OCI-LY7 (cell line): ENCODE data around the gene FAM174B. TPM values are rescaled to one million over a fixed set of nuclear protein-coding genes. Genes with fewer than 3 reads are reported as not detected.

ENCODE experiments used
- BruUV-seq: library from RNA; stranded (reverse); fragments of 400-500 nt; replicated peaks from 2 replicates; lab custom pipeline; 2021; lab: Mats Ljungman, UMichigan
- CTCF ChIA-PET: fragments of 300-600 bp; sonication (Branson Sonifier 250); formaldehyde crosslinking; loops from one replicate; lab custom pipeline; 2022; ENCODE audit warnings: antibody characterized with exemption; ENCODE audit not compliant: unreplicated experiment; lab: Charles Lee
- POLR2A ChIA-PET: fragments of 300-600 bp; sonication (Branson Sonifier 250); formaldehyde crosslinking; loops from one replicate; lab custom pipeline; 2022; ENCODE audit warnings: antibody characterized with exemption; lab: Charles Lee
- DNase-seq: peaks from one replicate; pipeline ENCODE4 v3.0.0-alpha.2; 2015; ENCODE audit warnings: low spot score
- H2AFZ ChIP-seq: fragments of 200-600 bp; sonication (generic), shearing (Covaris generic); 2 replicates; pipeline ENCODE4 v1.6.1; 2014; ENCODE audit warnings: mild to moderate bottlenecking, antibody characterized with exemption, low read length, moderate library complexity
- H3K27ac ChIP-seq: fragments of 200-600 bp; sonication (generic); 2 replicates; pipeline ENCODE4 v1.5.1; 2014; ENCODE audit warnings: mixed run types, low read depth, mild to moderate bottlenecking, moderate library complexity, low read length, inconsistent platforms; ENCODE audit not compliant: poor library complexity, severe bottlenecking
- H3K36me3 ChIP-seq: fragments of 200-600 bp; sonication (generic); 2 replicates; pipeline ENCODE4 v1.6.1; 2014; ENCODE audit warnings: mild to moderate bottlenecking, antibody characterized with exemption, low read length, moderate library complexity, mixed read lengths; ENCODE audit not compliant: insufficient read depth
- H3K4me1 ChIP-seq: fragments of 200-600 bp; sonication (generic); 2 replicates; pipeline ENCODE4 v1.5.1; 2014; ENCODE audit warnings: mild to moderate bottlenecking, low read length; ENCODE audit not compliant: insufficient read depth, poor library complexity, severe bottlenecking
- H3K4me2 ChIP-seq: fragments of 200-600 bp; sonication (generic); 2 replicates; pipeline ENCODE4 v1.6.1; 2014; ENCODE audit warnings: mild to moderate bottlenecking, low read length
- H3K4me3 ChIP-seq: fragments of 200-600 bp; sonication (generic); 2 replicates; pipeline ENCODE4 v1.5.1; 2014; ENCODE audit warnings: mild to moderate bottlenecking, low read depth, low read length; ENCODE audit not compliant: poor library complexity, severe bottlenecking
- H3K79me2 ChIP-seq: fragments of 200-600 bp; sonication (generic); 2 replicates; pipeline ENCODE4 v1.6.1; 2016; ENCODE audit warnings: low read depth, mild to moderate bottlenecking, low read length, moderate library complexity, mixed read lengths; ENCODE audit not compliant: insufficient read depth
- H3K9me2 ChIP-seq: fragments of 200-600 bp; sonication (generic); 2 replicates; pipeline ENCODE4 v1.6.1; 2016; ENCODE audit warnings: mild to moderate bottlenecking, low read length, mixed read lengths; ENCODE audit not compliant: insufficient read depth
- H3K9me3 ChIP-seq: fragments of 200-600 bp; sonication (generic); 2 replicates; pipeline ENCODE4 v1.6.1; 2014; ENCODE audit warnings: mild to moderate bottlenecking, mixed run types, low read length, mixed read lengths
- H4K20me1 ChIP-seq: fragments of 200-600 bp; sonication (generic); 2 replicates; pipeline ENCODE4 v1.6.1; 2014; ENCODE audit warnings: mild to moderate bottlenecking, antibody characterized with exemption, low read length, moderate library complexity, mixed read lengths; ENCODE audit not compliant: insufficient read depth
- EZH2phosphoT487 ChIP-seq: fragments of 200-600 bp; sonication (generic); IDR thresholded peaks from 2 replicates; pipeline ENCODE4 v1.6.1; 2018; ENCODE audit warnings: low read depth, borderline replicate concordance, mild to moderate bottlenecking, mixed run types, antibody characterized with exemption, low read length, moderate library complexity, mixed read lengths
- intact Hi-C: fragments of 100-400 bp; cut with micrococcal nuclease; formaldehyde crosslinking; loops from one replicate; pipeline ENCODE4 v1.10.0; 2022; ENCODE audit not compliant: unreplicated experiment
- total RNA-seq, 2 experiments: library from RNA; depleted of rRNA in 1 of 2; stranded (reverse); fragments of >200 nt in 1 of 2; shearing (Covaris generic) in 1 of 2; gene quantifications; 2 replicates each; pipeline ENCODE4 v1.2.3, GENCODE V29; 2014 to 2022
- TF ChIP-seq, protein P1 (sequence below): fragments of 200-600 bp; sonication (generic); conservative IDR thresholded peaks from 2 replicates; pipeline ENCODE4 v1.5.1; 2014; ENCODE audit warnings: mild to moderate bottlenecking, antibody characterized with exemption, low read length, moderate library complexity, mixed read lengths

The FAM174B gene
- total RNA-seq, 2 experiments from 2014 or later, result 1.3 to 24.4 TPM

- Histone ChIP-seq H3K79me2 (no peaks in the 10 kb centered on the region), H2AFZ (no peak overlapping the region), H3K36me3 (no peaks in the 10 kb centered on the region), H3K27ac (no peak overlapping the region), H3K4me1 (no peaks in the 10 kb centered on the region), H4K20me1 (no peaks in the 10 kb centered on the region), H3K4me2 (no peak overlapping the region), H3K9me3 (no peaks in the 10 kb centered on the region), H3K4me3 (no peak overlapping the region), H3K9me2 (no peaks in the 10 kb centered on the region)
- intact Hi-C loops, result no loop called here
- POLR2A ChIA-PET, result no interaction called here
- DNase-seq, result no peak
- BruUV-seq, result no TSS peak
- CTCF ChIA-PET, result no interaction called here
- TF ChIP-seq EZH2phosphoT487, result no peak
- TF ChIP-seq, protein P1, sequence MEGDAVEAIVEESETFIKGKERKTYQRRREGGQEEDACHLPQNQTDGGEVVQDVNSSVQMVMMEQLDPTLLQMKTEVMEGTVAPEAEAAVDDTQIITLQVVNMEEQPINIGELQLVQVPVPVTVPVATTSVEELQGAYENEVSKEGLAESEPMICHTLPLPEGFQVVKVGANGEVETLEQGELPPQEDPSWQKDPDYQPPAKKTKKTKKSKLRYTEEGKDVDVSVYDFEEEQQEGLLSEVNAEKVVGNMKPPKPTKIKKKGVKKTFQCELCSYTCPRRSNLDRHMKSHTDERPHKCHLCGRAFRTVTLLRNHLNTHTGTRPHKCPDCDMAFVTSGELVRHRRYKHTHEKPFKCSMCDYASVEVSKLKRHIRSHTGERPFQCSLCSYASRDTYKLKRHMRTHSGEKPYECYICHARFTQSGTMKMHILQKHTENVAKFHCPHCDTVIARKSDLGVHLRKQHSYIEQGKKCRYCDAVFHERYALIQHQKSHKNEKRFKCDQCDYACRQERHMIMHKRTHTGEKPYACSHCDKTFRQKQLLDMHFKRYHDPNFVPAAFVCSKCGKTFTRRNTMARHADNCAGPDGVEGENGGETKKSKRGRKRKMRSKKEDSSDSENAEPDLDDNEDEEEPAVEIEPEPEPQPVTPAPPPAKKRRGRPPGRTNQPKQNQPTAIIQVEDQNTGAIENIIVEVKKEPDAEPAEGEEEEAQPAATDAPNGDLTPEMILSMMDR, result no peak
These were observed 7.8 kb upstream of the FAM174B start for GRCh38 chr15:92663250-92663951.

DNA sequence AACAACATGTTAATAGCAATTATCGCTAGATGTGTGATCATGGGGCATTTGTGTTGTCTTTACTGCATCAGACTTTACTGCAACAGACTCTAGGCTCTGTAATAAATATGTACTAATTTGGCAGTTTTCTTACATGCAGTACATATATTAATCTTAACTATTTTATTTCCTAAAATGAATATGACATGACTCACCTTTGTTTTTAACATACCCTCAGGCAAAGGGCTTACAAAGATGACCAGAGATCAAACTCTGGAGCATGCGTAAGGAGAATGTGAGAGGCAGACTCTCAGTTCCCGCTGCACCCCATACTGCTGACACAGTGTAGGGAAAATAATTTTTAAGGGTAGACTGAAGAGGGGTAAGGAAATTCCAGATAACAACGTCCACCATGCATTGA is 7.2 kb upstream of the FAM174B start:
- Histone ChIP-seq H3K4me2 (no peak overlapping the region), H3K9me3 (no peaks in the 10 kb centered on the region), H3K79me2 (no peaks in the 10 kb centered on the region), H3K36me3 (no peaks in the 10 kb centered on the region), H4K20me1 (no peaks in the 10 kb centered on the region), H3K4me3 (no peak overlapping the region), H3K27ac (no peak overlapping the region), H3K4me1 (no peaks in the 10 kb centered on the region), H3K9me2 (no peaks in the 10 kb centered on the region), H2AFZ (no peak overlapping the region)
- TF ChIP-seq, protein P1, result no peak
- DNase-seq, result no peak
- POLR2A ChIA-PET, result no interaction called here
- BruUV-seq, result no TSS peak
- CTCF ChIA-PET, result no interaction called here
- intact Hi-C loops, result no loop called here

- no peak overlapping the region for H3K4me3 ChIP-seq
- no peak overlapping the region for H3K4me2 ChIP-seq
- no peaks in the 10 kb centered on the region for H3K9me2 ChIP-seq
- POLR2A ChIA-PET, result no interaction called here
- H2AFZ ChIP-seq, result no peak overlapping the region
- intact Hi-C loops, result no loop called here
- no peak for DNase-seq
- H3K79me2 ChIP-seq, result no peaks in the 10 kb centered on the region
- no peaks in the 10 kb centered on the region for H3K36me3 ChIP-seq
- no peaks in the 10 kb centered on the region for H4K20me1 ChIP-seq
- BruUV-seq, result no TSS peak
- CTCF ChIA-PET, result no interaction called here
- H3K4me1 ChIP-seq, result no peaks in the 10 kb centered on the region
- H3K27ac ChIP-seq, result no peak overlapping the region
- H3K9me3 ChIP-seq, result no peaks in the 10 kb centered on the region
- TF ChIP-seq, protein P1, result no peak
- TF ChIP-seq EZH2phosphoT487, result no peak
These were observed 6.4 kb upstream of the FAM174B start for GRCh38 chr15:92661956-92662355.
